Adrenal gland (tissue), 12 donors: ENCODE results near the gene FTSJ1. TPM values are rescaled to one million over a fixed set of nuclear protein-coding genes. Genes with fewer than 3 reads are reported as not detected.

Source experiments
- DNase-seq, 7 donors: peaks; one replicate each; pipeline ENCODE4 v3.0.0-alpha.2; 2019 to 2020
- H3K27ac ChIP-seq, 5 donors: fragments of 200-600 bp; sonication (generic) in 4 of 5; 1 replicate in 3 of 5; 2 replicates in 2 of 5; pipeline versions ENCODE4 v1.5.1 to v1.8.0; 2016 to 2020; ENCODE audit warnings: mild to moderate bottlenecking in 1 of 5
- H3K27me3 ChIP-seq: fragments of 200-600 bp; 2 replicates; pipeline ENCODE4 v1.8.0; 2021
- H3K36me3 ChIP-seq, 2 donors: fragments of 200-600 bp; replicated peaks in 1 of 2; 1 replicate in 1 of 2; 2 replicates in 1 of 2; pipeline versions ENCODE4 v1.5.1 to v1.8.0; 2018 to 2022
- H3K4me1 ChIP-seq, 2 donors: fragments of 200-600 bp; replicated peaks in 1 of 2; 1 replicate in 1 of 2; 2 replicates in 1 of 2; pipeline versions ENCODE4 v1.5.1 to v1.8.0; 2018 to 2021
- H3K4me3 ChIP-seq, 4 donors: fragments of 200-600 bp; sonication (generic) in 3 of 4; one replicate each; pipeline ENCODE4 v1.5.1; 2016 to 2018
- H3K9me3 ChIP-seq, 3 donors: fragments of 200-600 bp; sonication (generic) in 1 of 3; replicated peaks in 1 of 3; 1 replicate in 2 of 3; 2 replicates in 1 of 3; pipeline versions ENCODE4 v1.5.1 to v1.8.0; 2016 to 2021
- POLR2A ChIP-seq, 2 donors: fragments of 450-650 bp; IDR thresholded peaks; one replicate each; pipeline ENCODE4 v1.6.1; 2017; ENCODE audit warnings: antibody characterized with exemption in 2 of 2, mild to moderate bottlenecking in 2 of 2, moderate library complexity in 1 of 2
- WGBS, 4 donors: extraction: QIAGEN DNeasy Blood & Tissue Kit in 2 of 4; methylation state at CpG; one replicate each; pipeline versions ENCODE4 v1.1.5 to v1.1.7; 2013 to 2017; 5-methylcytosine and 5-hydroxymethylcytosine counted together
- intact Hi-C, 2 donors: fragments of 100-400 bp; cut with DNase I; formaldehyde crosslinking; loops; one replicate each; pipeline versions ENCODE4 v1.14.1 to v1.15.0; 2022 to 2023
- polyA plus RNA-seq, 3 donors: library from polyadenylated mRNA; stranded (reverse); fragments of 200-250 nt in 2 of 3; fragments of 350-450 nt in 1 of 3; fragmentation: Illumina TruSeq in 1 of 3; extraction: RNeasy Lipid Tissue Mini Kit (QIAGEN cat#74804) in 1 of 3; gene quantifications; one replicate each; pipeline ENCODE4 v1.2.3, GENCODE V29; 2013 to 2014
- total RNA-seq, 9 donors: library from RNA; depleted of rRNA in 4 of 9; stranded (reverse); fragments of >200 nt in 4 of 9; fragments of 120-200 nt in 1 of 9; fragmentation: NEBNext Ultra II Directional in 1 of 9; extraction: Animal tissue kit (Norgen Biotek cat#: 25700) in 1 of 9; gene quantifications; one replicate each; pipeline versions ENCODE4 v1.1.0 to v1.2.4, GENCODE V29; 2013 to 2023
- TF ChIP-seq, protein P1 (sequence below), 6 experiments: fragments of 450-650 bp in 4 of 6; fragments of 200-600 bp in 2 of 6; sonication (generic) in 1 of 6; IDR thresholded peaks; 1 replicate in 5 of 6; 2 replicates in 1 of 6; pipeline versions ENCODE4 v1.5.1 to v1.8.0; 2016 to 2021; ENCODE audit warnings: antibody characterized with exemption in 6 of 6, mild to moderate bottlenecking in 2 of 6, moderate library complexity in 1 of 6
- donor health status: healthy with polysubstance abuse.
- donor health status: Bipolar disorder and iron deficiency.
- donor health status: DM: yes; HTN: yes; CAD: no.
- donor health status: DM: no; HTN: no; CAD: no.
- donor health status: DM: no; HTN: no; CAD: no.
- donor health status: DM: yes; HTN: yes; CAD: no.

Gene FTSJ1
- total and polyA plus RNA-seq, 12 donors: 27.8 to 83.4 (median 42.6) TPM

DNA sequence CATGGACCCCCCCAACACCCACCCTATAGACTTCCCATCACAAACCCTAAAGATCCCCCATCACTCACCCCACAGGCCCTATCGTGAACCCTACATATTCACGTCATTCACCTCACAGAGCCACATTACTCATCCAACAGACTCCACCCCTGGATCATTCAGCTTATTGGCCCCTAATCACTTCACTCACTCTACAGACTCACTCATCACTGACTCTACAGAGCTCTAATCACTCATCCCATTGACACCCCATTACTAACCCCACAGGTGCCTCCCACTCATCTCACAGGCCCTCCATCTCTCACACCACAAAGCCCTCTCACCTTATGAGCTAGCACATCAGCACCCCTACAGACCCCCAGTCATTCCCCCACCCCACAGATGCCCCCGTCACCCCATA lies 57.2 kb downstream of the FTSJ1 start:
- Histone ChIP-seq H3K36me3 (no peaks in the 10 kb centered on the region), H3K9me3 (no peaks in the 10 kb centered on the region), H3K4me1 (no peaks in the 10 kb centered on the region), H3K27ac (no peak overlapping the region), H3K27me3 (no peaks in the 10 kb centered on the region), H3K4me3 (no peak overlapping the region)
- DNase-seq: no peak
- intact Hi-C loops: no loop called here
- WGBS, 4 donors: 81 to 96% (median 87%) methylated on average over 3 of the region's 3 CpGs
- TF ChIP-seq, protein P1, sequence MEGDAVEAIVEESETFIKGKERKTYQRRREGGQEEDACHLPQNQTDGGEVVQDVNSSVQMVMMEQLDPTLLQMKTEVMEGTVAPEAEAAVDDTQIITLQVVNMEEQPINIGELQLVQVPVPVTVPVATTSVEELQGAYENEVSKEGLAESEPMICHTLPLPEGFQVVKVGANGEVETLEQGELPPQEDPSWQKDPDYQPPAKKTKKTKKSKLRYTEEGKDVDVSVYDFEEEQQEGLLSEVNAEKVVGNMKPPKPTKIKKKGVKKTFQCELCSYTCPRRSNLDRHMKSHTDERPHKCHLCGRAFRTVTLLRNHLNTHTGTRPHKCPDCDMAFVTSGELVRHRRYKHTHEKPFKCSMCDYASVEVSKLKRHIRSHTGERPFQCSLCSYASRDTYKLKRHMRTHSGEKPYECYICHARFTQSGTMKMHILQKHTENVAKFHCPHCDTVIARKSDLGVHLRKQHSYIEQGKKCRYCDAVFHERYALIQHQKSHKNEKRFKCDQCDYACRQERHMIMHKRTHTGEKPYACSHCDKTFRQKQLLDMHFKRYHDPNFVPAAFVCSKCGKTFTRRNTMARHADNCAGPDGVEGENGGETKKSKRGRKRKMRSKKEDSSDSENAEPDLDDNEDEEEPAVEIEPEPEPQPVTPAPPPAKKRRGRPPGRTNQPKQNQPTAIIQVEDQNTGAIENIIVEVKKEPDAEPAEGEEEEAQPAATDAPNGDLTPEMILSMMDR (IDR thresholded peaks at IDR 0.05): no peak
- TF ChIP-seq POLR2A (IDR thresholded peaks at IDR 0.05): no peak

Other genes starting within 250 kb of the FTSJ1 start
- gene SSX1, start 220.8 kb upstream of the FTSJ1 start, total RNA-seq: under 1 TPM in 2 of 9 donors, not detected in 7; 0.23 to 0.29 TPM
- not detected for gene SSX1, start 220.8 kb upstream of the FTSJ1 start, polyA plus RNA-seq
- gene SSX3, start 119.5 kb upstream of the FTSJ1 start, total RNA-seq: not detected
- gene SSX3, start 119.5 kb upstream of the FTSJ1 start, polyA plus RNA-seq: not detected
- gene SSX4, start 92.7 kb upstream of the FTSJ1 start, total RNA-seq: not detected
- gene SSX4, start 92.7 kb upstream of the FTSJ1 start, polyA plus RNA-seq: not detected
- not detected for gene SSX4B, start 64.2 kb upstream of the FTSJ1 start, total RNA-seq
- not detected for gene SSX4B, start 64.2 kb upstream of the FTSJ1 start, polyA plus RNA-seq
- 1 to 10 TPM in 7 of 9 donors, under 1 TPM in 2; 0.11 to 6.6 (median 4.3) TPM for gene SLC38A5, start 5.9 kb upstream of the FTSJ1 start, total RNA-seq
- gene SLC38A5, start 5.9 kb upstream of the FTSJ1 start, polyA plus RNA-seq: 1 to 10 TPM; 3.7 to 6.2 (median 6.0) TPM
- 100 to 1,000 TPM in 2 of 9 donors, 10 to 100 TPM in 6, 1 to 10 TPM in 1; 9.5 to 290 (median 88.8) TPM for gene PORCN, start 32.8 kb downstream of the FTSJ1 start, total RNA-seq
- 100 to 1,000 TPM in 1 of 3 donors, 10 to 100 TPM in 2; 36.6 to 199 (median 60.1) TPM for gene PORCN, start 32.8 kb downstream of the FTSJ1 start, polyA plus RNA-seq
- gene EBP, start 45.6 kb downstream of the FTSJ1 start, total RNA-seq: 100 to 1,000 TPM in 8 of 9 donors, 10 to 100 TPM in 1; 85.8 to 678 (median 152) TPM
- gene EBP, start 45.6 kb downstream of the FTSJ1 start, polyA plus RNA-seq: 1,000 to 10,000 TPM in 1 of 3 donors, 100 to 1,000 TPM in 2; 119 to 1,010 (median 252) TPM
- 10 to 100 TPM in 7 of 9 donors, 1 to 10 TPM in 2; 9.0 to 31.0 (median 15.7) TPM for gene TBC1D25, start 63.5 kb downstream of the FTSJ1 start, total RNA-seq
- gene TBC1D25, start 63.5 kb downstream of the FTSJ1 start, polyA plus RNA-seq: 10 to 100 TPM in 1 of 3 donors, 1 to 10 TPM in 2; 8.9 to 12.5 (median 9.5) TPM
- 100 to 1,000 TPM in 6 of 9 donors, 10 to 100 TPM in 3; 52.9 to 284 (median 127) TPM for gene RBM3, start 98.3 kb downstream of the FTSJ1 start, total RNA-seq
- gene RBM3, start 98.3 kb downstream of the FTSJ1 start, polyA plus RNA-seq: 100 to 1,000 TPM; 170 to 234 (median 224) TPM
- gene WDR13, start 121.3 kb downstream of the FTSJ1 start, total RNA-seq: 100 to 1,000 TPM in 8 of 9 donors, 10 to 100 TPM in 1; 93.0 to 232 (median 166) TPM
- gene WDR13, start 121.3 kb downstream of the FTSJ1 start, polyA plus RNA-seq: 100 to 1,000 TPM in 2 of 3 donors, 10 to 100 TPM in 1; 53.5 to 677 (median 535) TPM
- 10 to 100 TPM in 5 of 9 donors, 1 to 10 TPM in 4; 1.1 to 22.5 (median 12.8) TPM for gene WAS, start 207.6 kb downstream of the FTSJ1 start, total RNA-seq
- 10 to 100 TPM in 1 of 3 donors, 1 to 10 TPM in 2; 4.2 to 18.9 (median 9.1) TPM for gene WAS, start 207.6 kb downstream of the FTSJ1 start, polyA plus RNA-seq
- 1 to 10 TPM; 2.6 to 4.4 (median 3.4) TPM for gene SUV39H1, start 220.5 kb downstream of the FTSJ1 start, total RNA-seq
- gene SUV39H1, start 220.5 kb downstream of the FTSJ1 start, polyA plus RNA-seq: 1 to 10 TPM; 2.6 to 3.2 (median 3.1) TPM